HepG2 (cell line): ENCODE measurements around the gene IGF2. TPM values are rescaled to one million over a fixed set of nuclear protein-coding genes. Genes with fewer than 3 reads are reported as not detected.

Experiments used
- CCDC6 ChIP-seq: sonication (generic); formaldehyde crosslinking; IDR thresholded peaks from 2 replicates; pipeline ENCODE4 v1.8.1; 2022; ENCODE audit warnings: mild to moderate bottlenecking, missing genetic modification reagents, moderate library complexity
- EED ChIP-seq: sonication (generic); formaldehyde crosslinking; IDR thresholded peaks from 2 replicates; pipeline ENCODE4 v1.5.0; 2020; ENCODE audit warnings: mild to moderate bottlenecking, missing genetic modification reagents
- MNT ChIP-seq: fragments of 450-650 bp; IDR thresholded peaks from 2 replicates; pipeline ENCODE4 v1.6.1; 2016
- PHF8 ChIP-seq: sonication (generic); formaldehyde crosslinking; IDR thresholded peaks from 2 replicates; pipeline ENCODE4 v1.5.0; 2020; ENCODE audit warnings: missing genetic modification reagents
- SRF ChIP-seq: IDR thresholded peaks from 2 replicates; pipeline ENCODE4 v1.6.1; 2011; ENCODE audit warnings: mild to moderate bottlenecking, low read depth, low read length, moderate library complexity
- SRY ChIP-seq: sonication (generic); formaldehyde crosslinking; IDR thresholded peaks from 2 replicates; pipeline ENCODE4 v1.8.0; 2022; ENCODE audit warnings: mild to moderate bottlenecking, missing genetic modification reagents
- TCF7L2 ChIP-seq: IDR thresholded peaks from 2 replicates; pipeline ENCODE4 v1.6.1; 2011; ENCODE audit warnings: mild to moderate bottlenecking, low read depth, low read length, moderate library complexity
- TSC22D2 ChIP-seq: sonication (generic); formaldehyde crosslinking; IDR thresholded peaks from 2 replicates; pipeline ENCODE4 v1.5.1; 2020; ENCODE audit warnings: missing genetic modification reagents, mild to moderate bottlenecking, borderline replicate concordance
- ZBTB33 ChIP-seq: sonication (generic); formaldehyde crosslinking; IDR thresholded peaks from 2 replicates; pipeline ENCODE4 v1.4.0; 2020; ENCODE audit warnings: missing genetic modification reagents
- ZFP36L1 ChIP-seq: sonication (generic); formaldehyde crosslinking; IDR thresholded peaks from 2 replicates; pipeline ENCODE4 v1.8.0; 2022; ENCODE audit warnings: mild to moderate bottlenecking, missing genetic modification reagents, moderate library complexity
- ZNF33A ChIP-seq: sonication (generic); formaldehyde crosslinking; IDR thresholded peaks from 2 replicates; pipeline ENCODE4 v1.5.1; 2020; ENCODE audit warnings: missing genetic modification reagents, mild to moderate bottlenecking, moderate library complexity, borderline replicate concordance
- ZNF510 ChIP-seq: sonication (generic); formaldehyde crosslinking; IDR thresholded peaks from 2 replicates; pipeline ENCODE4 v1.4.0; 2020; ENCODE audit warnings: low read depth, mild to moderate bottlenecking, missing genetic modification reagents
- ZNF609 ChIP-seq: sonication (generic); formaldehyde crosslinking; IDR thresholded peaks from 2 replicates; pipeline ENCODE4 v1.4.0; 2020; ENCODE audit warnings: mild to moderate bottlenecking, missing genetic modification reagents, borderline replicate concordance
- ZNF850 ChIP-seq: sonication (generic); formaldehyde crosslinking; conservative IDR thresholded peaks from 2 replicates; pipeline ENCODE4 v1.9.0; 2021; ENCODE audit warnings: mild to moderate bottlenecking, missing genetic modification reagents
- ZNF878 ChIP-seq: sonication (generic); formaldehyde crosslinking; IDR thresholded peaks from 2 replicates; pipeline ENCODE4 v1.8.1; 2023; ENCODE audit warnings: mild to moderate bottlenecking, missing genetic modification reagents, moderate library complexity
- ZSCAN9 ChIP-seq: IDR thresholded peaks from 2 replicates; pipeline ENCODE4 v1.6.1; 2016; ENCODE audit warnings: borderline replicate concordance
- polyA plus RNA-seq, 8 experiments: library from polyadenylated mRNA; depleted of rRNA in 3 of 8; stranded (reverse) in 7 of 8; unstranded in 1 of 8; fragments of >200 nt; fragmentation: Illumina TruSeq in 4 of 8; extraction: Trizol in 4 of 8; gene quantifications; 2 replicates each; pipeline versions ENCODE4 v1.2.1 to v1.2.3, GENCODE V29; 2011 to 2016; ENCODE audit warnings: low read depth in 4 of 8, missing spikeins in 1 of 8, mixed read lengths in 1 of 8; ENCODE audit not compliant: insufficient read depth in 1 of 8
- total RNA-seq, 5 experiments: library from RNA; depleted of rRNA; stranded (reverse); fragments of >200 nt; fragmentation: Illumina TruSeq; extraction: Trizol; gene quantifications; 2 replicates each; pipeline ENCODE4 v1.2.3, GENCODE V29; 2016; ENCODE audit warnings: low read depth in 1 of 5
- TF ChIP-seq, protein P1 (sequence below): sonication (generic); formaldehyde crosslinking; conservative IDR thresholded peaks from 2 replicates; pipeline ENCODE4 v1.8.0; 2022; ENCODE audit warnings: mild to moderate bottlenecking, moderate library complexity, missing genetic modification reagents

Gene IGF2
- total and polyA plus RNA-seq, 2 of the 13 experiments (the other 11 are each of a cell fraction or from before 2014, with no cell fraction given), result 79.1 to 254 TPM

- TF ChIP-seq, protein P1, sequence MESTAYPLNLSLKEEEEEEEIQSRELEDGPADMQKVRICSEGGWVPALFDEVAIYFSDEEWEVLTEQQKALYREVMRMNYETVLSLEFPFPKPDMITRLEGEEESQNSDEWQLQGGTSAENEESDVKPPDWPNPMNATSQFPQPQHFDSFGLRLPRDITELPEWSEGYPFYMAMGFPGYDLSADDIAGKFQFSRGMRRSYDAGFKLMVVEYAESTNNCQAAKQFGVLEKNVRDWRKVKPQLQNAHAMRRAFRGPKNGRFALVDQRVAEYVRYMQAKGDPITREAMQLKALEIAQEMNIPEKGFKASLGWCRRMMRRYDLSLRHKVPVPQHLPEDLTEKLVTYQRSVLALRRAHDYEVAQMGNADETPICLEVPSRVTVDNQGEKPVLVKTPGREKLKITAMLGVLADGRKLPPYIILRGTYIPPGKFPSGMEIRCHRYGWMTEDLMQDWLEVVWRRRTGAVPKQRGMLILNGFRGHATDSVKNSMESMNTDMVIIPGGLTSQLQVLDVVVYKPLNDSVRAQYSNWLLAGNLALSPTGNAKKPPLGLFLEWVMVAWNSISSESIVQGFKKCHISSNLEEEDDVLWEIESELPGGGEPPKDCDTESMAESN (CRISPR knock-in tag), result 0 out of 2 replicates have a peak, but pooled peaks have one; percentile 24
- TF ChIP-seq ZNF878 (CRISPR knock-in tag) (peak; percentile 41; the same call in 1 of the 2 replicates), SRF (no peak), ZNF33A (0 out of 2 replicates have a peak, but pooled peaks have one; percentile 81), MNT (no peak), PHF8 (CRISPR knock-in tag) (peak; percentile 7; the same call in 1 of the 2 replicates), ZNF510 (CRISPR knock-in tag) (peak; percentile 45; the same call in 1 of the 2 replicates), EED (0 out of 2 replicates have a peak, but pooled peaks have one; percentile 32), ZSCAN9 (CRISPR knock-in tag) (no peak), ZNF850 (CRISPR knock-in tag) (peak; percentile 46; the same call in 1 of the 2 replicates), CCDC6 (CRISPR knock-in tag) (no peak), ZBTB33 (CRISPR knock-in tag) (peak; percentile 89), TCF7L2 (no peak), ZFP36L1 (CRISPR knock-in tag) (peak; percentile 20; the same call in 1 of the 2 replicates), TSC22D2 (CRISPR knock-in tag) (no peak), ZNF609 (0 out of 2 replicates have a peak, but pooled peaks have one; percentile 12), SRY (CRISPR knock-in tag) (peak; percentile 5; the same call in 1 of the 2 replicates)
Observed at GRCh38 chr11:2135018-2135569, 4.1 kb downstream of the IGF2 start (continued).
